K562 (cell line): ENCODE data around the gene PRPF38A. TPM values are rescaled to one million over a fixed set of nuclear protein-coding genes. Genes with fewer than 3 reads are reported as not detected.

Experiments
- ATF7 ChIP-seq: fragments of 450-650 bp; IDR thresholded peaks from 2 replicates; pipeline ENCODE4 v1.7.1; 2014; ENCODE audit warnings: mild to moderate bottlenecking, moderate library complexity
- BHLHE40 ChIP-seq: IDR thresholded peaks from 2 replicates; pipeline ENCODE4 v1.6.1; 2011; ENCODE audit warnings: low read length, improper control_type of control experiment
- EP400 ChIP-seq: fragments of 450-650 bp; IDR thresholded peaks from 2 replicates; pipeline ENCODE4 v1.6.1; 2017; ENCODE audit warnings: antibody characterized with exemption, mild to moderate bottlenecking, moderate library complexity
- FOXK1 ChIP-seq: sonication (generic); formaldehyde crosslinking; IDR thresholded peaks from 2 replicates; pipeline ENCODE4 v1.8.0; 2022; ENCODE audit warnings: missing genetic modification reagents, mild to moderate bottlenecking, borderline replicate concordance
- GATA2 ChIP-seq: sonication (generic); formaldehyde crosslinking; IDR thresholded peaks from 2 replicates; pipeline ENCODE4 v1.4.0; 2020; ENCODE audit warnings: mild to moderate bottlenecking, missing genetic modification reagents
- HEY1 ChIP-seq: fragments of 250-450 bp; sonication (Bioruptor Pico); IDR thresholded peaks from 2 replicates; pipeline ENCODE4 v1.5.0; 2020; ENCODE audit warnings: mild to moderate bottlenecking, moderate library complexity, borderline replicate concordance
- JUND ChIP-seq, 2 experiments: IDR thresholded peaks; 2 replicates in 1 of 2; 3 replicates in 1 of 2; pipeline ENCODE4 v1.6.1; 2011; ENCODE audit warnings: borderline replicate concordance in 2 of 2, low read depth in 2 of 2, low read length in 2 of 2, improper control_type of control experiment in 1 of 2, missing biosample characterization in 1 of 2, missing genetic modification characterization in 1 of 2, missing genetic modification reagents in 1 of 2
- MEIS2 ChIP-seq: fragments of 450-650 bp; IDR thresholded peaks from 2 replicates; pipeline ENCODE4 v1.6.1; 2014; ENCODE audit warnings: mild to moderate bottlenecking; ENCODE audit not compliant: partially characterized antibody
- MYC ChIP-seq, 2 experiments: fragments of 250-450 bp in 1 of 2; sonication (Bioruptor Pico) in 1 of 2; IDR thresholded peaks; 2 replicates each; pipeline versions ENCODE4 v1.5.1 to v1.6.1; 2012 to 2021; ENCODE audit warnings: low read depth in 2 of 2, borderline replicate concordance in 1 of 2, improper control_type of control experiment in 1 of 2, low read length in 1 of 2, mild to moderate bottlenecking in 1 of 2, moderate library complexity in 1 of 2
- PHF20 ChIP-seq: fragments of 450-650 bp; IDR thresholded peaks from 2 replicates; pipeline ENCODE4 v1.6.1; 2018; ENCODE audit not compliant: partially characterized antibody
- PML ChIP-seq: IDR thresholded peaks from 2 replicates; pipeline ENCODE4 v1.6.1; 2012; ENCODE audit warnings: low read length, inconsistent platforms
- POLR2AphosphoS5 ChIP-seq: IDR thresholded peaks from 2 replicates; pipeline ENCODE4 v1.6.1; 2011; ENCODE audit warnings: mild to moderate bottlenecking, low read depth, low read length, moderate library complexity; ENCODE audit not compliant: control insufficient read depth, insufficient read depth
- PTBP1 ChIP-seq: fragments of 200-400 bp; formaldehyde crosslinking; IDR thresholded peaks from 2 replicates; pipeline ENCODE4 v1.6.1; 2017; ENCODE audit warnings: low read depth, low read length
- RAD21 ChIP-seq, 2 experiments: fragments of 250-450 bp in 1 of 2; fragments of 450-650 bp in 1 of 2; sonication (Bioruptor Pico) in 1 of 2; formaldehyde crosslinking in 1 of 2; IDR thresholded peaks in 1 of 2; conservative IDR thresholded peaks in 1 of 2; 2 replicates each; pipeline versions ENCODE4 v1.4.0 to v1.8.0; 2020 to 2022; ENCODE audit warnings: mild to moderate bottlenecking in 2 of 2, moderate library complexity in 1 of 2
- RBM34 ChIP-seq: fragments of 200-400 bp; formaldehyde crosslinking; IDR thresholded peaks from 2 replicates; pipeline ENCODE4 v1.6.1; 2018; ENCODE audit warnings: low read length, borderline replicate concordance; ENCODE audit not compliant: insufficient read depth
- SMAD3 ChIP-seq: fragments of 450-650 bp; formaldehyde crosslinking; conservative IDR thresholded peaks from 2 replicates; pipeline ENCODE4 v1.4.0; 2020; ENCODE audit warnings: mild to moderate bottlenecking
- SRF ChIP-seq, 2 experiments: fragments of 250-450, 450-650 bp in 1 of 2; sonication (Bioruptor Pico) in 1 of 2; sonication (generic) in 1 of 2; formaldehyde crosslinking; IDR thresholded peaks; 2 replicates each; pipeline versions ENCODE4 v1.5.0 to v1.5.1; 2020 to 2022; ENCODE audit warnings: mild to moderate bottlenecking in 1 of 2, missing genetic modification reagents in 1 of 2
- SUPT5H ChIP-seq: fragments of 450-650 bp; IDR thresholded peaks from 2 replicates; pipeline ENCODE4 v1.6.1; 2016
- TBL1XR1 ChIP-seq, 2 experiments: IDR thresholded peaks; 2 replicates each; pipeline ENCODE4 v1.6.1; 2012; ENCODE audit warnings: improper control_type of control experiment in 2 of 2, low read length in 2 of 2, mild to moderate bottlenecking in 1 of 2
- TCF7 ChIP-seq: sonication (generic); IDR thresholded peaks from 2 replicates; pipeline ENCODE4 v1.6.1; 2016; ENCODE audit warnings: antibody characterized with exemption, borderline replicate concordance
- ZBTB17 ChIP-seq: fragments of 450-650 bp; formaldehyde crosslinking; IDR thresholded peaks from 2 replicates; pipeline ENCODE4 v1.4.0; 2020; ENCODE audit warnings: mild to moderate bottlenecking
- polyA plus RNA-seq, 8 experiments: library from polyadenylated mRNA; depleted of rRNA in 4 of 8; stranded (reverse) in 5 of 8; unstranded in 3 of 8; fragments of >200 nt; fragmentation: Nextera tagmentation in 2 of 8; fragmentation: Illumina TruSeq in 1 of 8; extraction: Ambion mirVana in 2 of 8; extraction: Trizol in 1 of 8; gene quantifications; 2 replicates each; pipeline versions ENCODE4 v1.2.1 to v1.2.3, GENCODE V29; 2011 to 2014; ENCODE audit warnings: inconsistent platforms in 1 of 8, missing spikeins in 1 of 8
- total RNA-seq, 7 experiments: library from RNA; depleted of rRNA in 6 of 7; stranded (reverse); fragments of >200 nt in 6 of 7; fragmentation: Illumina TruSeq in 2 of 7; extraction: Trizol in 2 of 7; gene quantifications; 2 replicates each; pipeline versions ENCODE4 v1.2.1 to v1.2.3, GENCODE V29; 2011 to 2021; ENCODE audit warnings: low replicate concordance in 1 of 7
- TF ChIP-seq, protein P1 (sequence below): fragments of 200-800 bp; sonication (Bioruptor generic); IDR thresholded peaks from 2 replicates; pipeline ENCODE4 v1.6.1; 2017; ENCODE audit warnings: missing genetic modification characterization, missing compliant biosample characterization
- TF ChIP-seq, protein P2 (sequence below), 2 experiments: IDR thresholded peaks; 2 replicates each; pipeline ENCODE4 v1.6.1; 2011; ENCODE audit warnings: borderline replicate concordance in 1 of 2, control low read depth in 1 of 2, low read depth in 1 of 2, low read length in 1 of 2, mild to moderate bottlenecking in 1 of 2, mixed read lengths in 1 of 2, moderate library complexity in 1 of 2; ENCODE audit not compliant: insufficient read depth in 1 of 2, insufficient read length in 1 of 2, poor library complexity in 1 of 2, severe bottlenecking in 1 of 2; ENCODE audit errors: extremely low read depth in 1 of 2

PRPF38A gene
- total and polyA plus RNA-seq, 9 of the 15 experiments (the other 6 are each of a cell fraction or from before 2014, with no cell fraction given): 53.6 to 198 (median 89.2) TPM

DNA sequence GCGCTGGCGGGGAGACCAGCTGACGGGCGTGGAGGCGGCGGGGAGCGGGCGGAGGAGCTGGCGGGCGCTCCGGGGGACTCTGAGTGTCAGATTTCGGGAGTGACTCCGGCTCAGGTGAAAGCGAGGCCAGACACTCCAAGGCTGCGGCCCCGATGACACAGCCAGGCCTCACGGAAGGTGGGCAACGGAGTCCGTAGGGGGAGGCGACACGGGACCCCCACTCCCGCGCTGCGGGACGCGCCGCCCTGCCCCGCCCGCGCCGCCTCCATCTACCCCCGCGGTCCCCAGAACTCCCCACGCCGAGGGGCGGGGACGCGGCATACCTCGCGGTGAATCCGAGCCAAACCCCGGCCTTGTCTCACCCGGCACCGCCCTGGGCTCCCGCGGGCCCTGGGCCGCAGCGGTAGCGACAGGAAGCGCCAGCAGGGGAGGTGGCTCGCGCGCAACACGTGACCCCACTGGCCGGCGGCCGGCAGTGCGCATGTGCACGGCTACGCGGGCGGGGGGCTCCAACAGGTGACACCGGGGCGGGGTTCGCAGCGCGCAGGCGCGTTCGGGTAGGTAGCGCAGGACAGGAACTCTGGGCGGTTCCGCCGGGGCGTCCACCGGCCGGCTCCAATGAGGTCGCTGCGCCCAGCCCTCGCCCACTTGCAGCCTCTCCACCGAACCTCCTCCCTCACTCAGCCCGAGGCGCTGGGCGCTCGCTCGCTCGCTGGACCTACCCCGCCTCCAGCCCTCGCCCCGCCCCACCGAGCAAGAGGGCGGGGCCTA lies 38.5 kb upstream of the PRPF38A start, which contains the start of gene CC2D1B (continued):
- TF ChIP-seq SRF (CRISPR knock-in tag; IDR thresholded peaks at IDR 0.05): peak in 1 of 2 experiments; percentile 78; a peak in 1 of 4 replicates
- peak; percentile 87 for TF ChIP-seq MYC (IDR thresholded peaks at IDR 0.05; ENCODE audit: low read depth, low read length)
- TF ChIP-seq MYC (CRISPR knock-in tag; IDR thresholded peaks at IDR 0.05; ENCODE audit: borderline replicate concordance, low read depth): peak; percentile 10; the same call in 1 of the 2 replicates
- peak; percentile 90 for TF ChIP-seq SUPT5H
- TF ChIP-seq, protein P1, sequence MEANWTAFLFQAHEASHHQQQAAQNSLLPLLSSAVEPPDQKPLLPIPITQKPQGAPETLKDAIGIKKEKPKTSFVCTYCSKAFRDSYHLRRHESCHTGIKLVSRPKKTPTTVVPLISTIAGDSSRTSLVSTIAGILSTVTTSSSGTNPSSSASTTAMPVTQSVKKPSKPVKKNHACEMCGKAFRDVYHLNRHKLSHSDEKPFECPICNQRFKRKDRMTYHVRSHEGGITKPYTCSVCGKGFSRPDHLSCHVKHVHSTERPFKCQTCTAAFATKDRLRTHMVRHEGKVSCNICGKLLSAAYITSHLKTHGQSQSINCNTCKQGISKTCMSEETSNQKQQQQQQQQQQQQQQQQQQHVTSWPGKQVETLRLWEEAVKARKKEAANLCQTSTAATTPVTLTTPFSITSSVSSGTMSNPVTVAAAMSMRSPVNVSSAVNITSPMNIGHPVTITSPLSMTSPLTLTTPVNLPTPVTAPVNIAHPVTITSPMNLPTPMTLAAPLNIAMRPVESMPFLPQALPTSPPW: peak; percentile 93
- TF ChIP-seq ATF7: peak; percentile 85
- TF ChIP-seq PML: peak; percentile 68; the same call in 1 of the 2 replicates
- TF ChIP-seq GATA2: peak; percentile 36; the same call in 1 of the 2 replicates
- TF ChIP-seq PHF20: peak; percentile 75
- TF ChIP-seq PTBP1: no peak
- TF ChIP-seq, protein P2, sequence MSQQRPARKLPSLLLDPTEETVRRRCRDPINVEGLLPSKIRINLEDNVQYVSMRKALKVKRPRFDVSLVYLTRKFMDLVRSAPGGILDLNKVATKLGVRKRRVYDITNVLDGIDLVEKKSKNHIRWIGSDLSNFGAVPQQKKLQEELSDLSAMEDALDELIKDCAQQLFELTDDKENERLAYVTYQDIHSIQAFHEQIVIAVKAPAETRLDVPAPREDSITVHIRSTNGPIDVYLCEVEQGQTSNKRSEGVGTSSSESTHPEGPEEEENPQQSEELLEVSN (IDR thresholded peaks at IDR 0.05; ENCODE audit: borderline replicate concordance in 1 of 2, extremely low read depth in 1 of 2, insufficient read depth in 1 of 2, insufficient read length in 1 of 2, low read depth in 1 of 2, low read length in 1 of 2, poor library complexity in 1 of 2, severe bottlenecking in 1 of 2): peak in 1 of 2 experiments; percentile 80
- 0 out of 2 replicates have a peak, but pooled peaks have one; percentile 6 for TF ChIP-seq SMAD3 (CRISPR knock-in tag)
- TF ChIP-seq TBL1XR1 (IDR thresholded peaks at IDR 0.05; ENCODE audit: low read length in 2 of 2): 0 out of 4 replicates have a peak, but pooled peaks of 1 of the 2 experiments have one; percentile 41
- peak; percentile 4; the same call in 1 of the 2 replicates for TF ChIP-seq JUND (IDR thresholded peaks at IDR 0.05; ENCODE audit: borderline replicate concordance, low read depth, low read length)
- peak; percentile 30; the same call in 1 of the 3 replicates for TF ChIP-seq JUND (tag; IDR thresholded peaks at IDR 0.05; ENCODE audit: borderline replicate concordance, low read depth, low read length)
- peak; percentile 91 for TF ChIP-seq FOXK1
- TF ChIP-seq HEY1: no peak
- peak in 1 of 2 experiments; percentile 15; a peak in 1 of 4 replicates for TF ChIP-seq RAD21 (CRISPR knock-in tag; conservative IDR thresholded peaks at IDR 0.05 in 1 of 2, IDR thresholded peaks at IDR 0.05 in 1 of 2)
- TF ChIP-seq MEIS2: peak; percentile 95
- peak; percentile 85 for TF ChIP-seq POLR2AphosphoS5
- TF ChIP-seq BHLHE40: peak; percentile 98
- peak; percentile 46 for TF ChIP-seq ZBTB17 (CRISPR knock-in tag)
- TF ChIP-seq EP400: peak; percentile 78; the same call in 1 of the 2 replicates
- 0 out of 2 replicates have a peak, but pooled peaks have one; percentile 48 for TF ChIP-seq TCF7
- peak; percentile 93; the same call in 1 of the 2 replicates for TF ChIP-seq RBM34
